HG03095 (cell line): Measurements from ENCODE around the gene SAP30L.

Experiments
- ATAC-seq: cut with Tn5 transposase; IDR thresholded peaks from one replicate; pipeline ENCODE4 v1.9.1; 2021; ENCODE audit warnings: moderate library complexity; ENCODE audit not compliant: unreplicated experiment

Gene SAP30L

DNA sequence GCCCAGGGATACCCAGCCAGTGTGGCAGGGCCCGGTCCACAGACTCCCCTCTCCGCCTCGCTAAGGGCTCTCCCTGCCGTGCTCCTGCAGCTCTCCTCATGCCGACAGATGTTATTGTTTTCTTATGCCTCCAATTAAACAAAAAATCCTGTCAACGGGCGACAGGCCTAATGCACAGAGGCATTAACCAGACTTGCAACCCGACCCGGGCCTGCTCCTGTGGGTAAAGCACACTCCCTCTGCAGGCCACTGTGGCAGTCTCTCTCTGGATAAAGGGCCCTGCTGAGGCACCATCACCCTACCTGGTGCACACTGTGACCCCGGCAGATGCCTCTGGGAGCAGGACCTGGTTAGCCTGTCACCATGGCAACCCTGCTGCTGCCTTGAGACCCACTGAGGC is 59.8 kb downstream of the SAP30L start:
- ATAC-seq = no peak

DNA sequence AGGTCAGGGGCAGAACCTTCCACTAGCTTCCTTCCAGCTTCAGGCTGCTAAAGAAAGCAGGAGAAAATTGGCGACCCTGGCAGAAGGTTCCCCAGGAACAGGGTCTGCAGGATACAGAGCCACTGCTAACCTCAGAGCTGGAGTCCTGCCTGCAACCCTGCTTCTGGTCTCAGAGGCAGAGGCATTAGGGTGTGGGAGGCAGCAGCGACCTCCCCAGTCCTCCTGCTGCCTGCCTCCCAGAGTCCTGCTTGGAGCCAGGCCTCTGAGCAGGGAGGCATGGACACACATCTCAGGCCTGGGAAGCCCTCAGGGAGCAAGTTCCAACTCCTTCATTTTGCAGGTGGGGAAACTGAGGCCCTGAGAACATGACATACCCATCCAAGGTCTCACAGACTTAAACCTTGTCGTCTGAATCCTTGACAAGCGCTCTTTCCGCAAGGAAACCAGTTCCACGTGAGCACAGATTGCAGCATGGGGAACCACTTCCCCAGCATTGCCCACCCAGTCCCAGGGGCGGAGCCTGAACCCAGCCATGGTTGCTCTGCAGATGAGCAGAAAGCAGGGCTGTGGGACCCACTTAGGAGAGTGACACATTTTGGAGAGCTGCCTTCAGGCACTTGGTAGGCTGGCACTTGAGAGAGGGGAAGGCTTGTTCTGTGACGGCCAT is 60.4 kb downstream of the SAP30L start:
- no peak for ATAC-seq

GRCh38 chr5:154506716-154507080 is 60.9 kb downstream of the SAP30L start:
- ATAC-seq = no peak

DNA sequence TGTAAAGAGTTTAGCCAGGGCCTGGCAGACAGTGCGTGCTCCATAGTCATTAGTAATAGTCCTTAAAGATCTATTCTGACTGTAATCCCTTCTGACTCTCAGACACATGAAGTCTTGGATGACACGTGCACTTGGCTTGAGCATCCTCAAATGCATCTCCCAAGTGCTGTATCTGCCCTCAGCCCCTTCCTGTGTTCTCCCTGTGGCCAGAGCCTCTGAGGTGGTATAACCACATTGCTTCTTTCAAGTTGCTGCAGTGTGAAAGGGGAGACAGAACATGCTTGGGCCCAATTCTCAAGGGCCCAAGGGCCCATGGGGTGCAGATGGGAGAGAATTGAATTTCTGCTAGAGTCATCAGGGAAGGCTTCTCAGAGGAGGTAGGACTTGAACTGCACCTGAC is 62.3 kb downstream of the SAP30L start:
- ATAC-seq = no peak

GRCh38 chr5:154509784-154510555 is 64.2 kb downstream of the SAP30L start:
- ATAC-seq = no peak
